CD14-positive monocyte (primary cell): ENCODE measurements around the gene CTSV. TPM values are rescaled to one million over a fixed set of nuclear protein-coding genes. Genes with fewer than 3 reads are reported as not detected.
"Not testable (repeated sequence)": the region's sequence is repeated elsewhere in the genome, so short reads cannot be mapped to it uniquely, and the experiment has no call there.

Experiments used
- DNase-seq, 3 donors: peaks; one replicate each; pipeline ENCODE4 v3.0.0-alpha.2; 2011 to 2022
- H2AFZ ChIP-seq: 2 replicates; pipeline ENCODE4 v1.6.0; 2012; ENCODE audit warnings: mild to moderate bottlenecking, low read depth, low read length, inconsistent platforms; ENCODE audit not compliant: insufficient read depth, poor library complexity, severe bottlenecking
- H3K27ac ChIP-seq, 2 donors: 1 replicate in 1 of 2; 2 replicates in 1 of 2; pipeline ENCODE4 v1.5.1; 2012 to 2013; ENCODE audit warnings: low read length in 2 of 2, control low read depth in 1 of 2, inconsistent platforms in 1 of 2, low read depth in 1 of 2, mild to moderate bottlenecking in 1 of 2
- H3K27me3 ChIP-seq, 2 donors: one replicate each; pipeline versions ENCODE4 v1.6.0 to v1.6.1; 2011 to 2013; ENCODE audit warnings: low read length in 2 of 2; ENCODE audit not compliant: control insufficient read depth in 2 of 2, insufficient read depth in 2 of 2
- H3K36me3 ChIP-seq, 2 donors: replicated peaks in 1 of 2; 1 replicate in 1 of 2; 2 replicates in 1 of 2; pipeline versions ENCODE4 v1.5.1 to v1.6.1; 2012 to 2013; ENCODE audit warnings: low read length in 2 of 2, control low read depth in 1 of 2, inconsistent platforms in 1 of 2, mild to moderate bottlenecking in 1 of 2; ENCODE audit not compliant: insufficient read depth in 2 of 2, control insufficient read depth in 1 of 2
- H3K4me1 ChIP-seq, 2 donors: 1 replicate in 1 of 2; 2 replicates in 1 of 2; pipeline versions ENCODE4 v1.5.1 to v1.6.1; 2012 to 2013; ENCODE audit warnings: low read length in 2 of 2, control low read depth in 1 of 2, inconsistent platforms in 1 of 2, mild to moderate bottlenecking in 1 of 2, moderate library complexity in 1 of 2; ENCODE audit not compliant: insufficient read depth in 2 of 2, control insufficient read depth in 1 of 2
- H3K4me2 ChIP-seq: replicated peaks from 2 replicates; pipeline ENCODE3; 2012; ENCODE audit warnings: low read length, moderate library complexity, mild to moderate bottlenecking; ENCODE audit not compliant: poor library complexity, severe bottlenecking; ENCODE audit errors: extremely low read depth
- H3K4me3 ChIP-seq, 3 experiments: fragments of 200-600 bp in 1 of 3; sonication (generic) in 1 of 3; replicated peaks in 1 of 3; 1 replicate in 2 of 3; 2 replicates in 1 of 3; pipeline ENCODE4 v1.5.1; 2011 to 2013; ENCODE audit warnings: low read length in 3 of 3, mild to moderate bottlenecking in 3 of 3, control low read depth in 2 of 3, low read depth in 2 of 3, inconsistent platforms in 1 of 3, moderate library complexity in 1 of 3
- H3K79me2 ChIP-seq: 2 replicates; pipeline ENCODE4 v1.6.0; 2012; ENCODE audit warnings: mild to moderate bottlenecking, control low read depth, inconsistent platforms, low read length, moderate library complexity; ENCODE audit not compliant: insufficient read depth
- H3K9ac ChIP-seq: 2 replicates; pipeline ENCODE4 v1.6.0; 2017; ENCODE audit warnings: low read length, mild to moderate bottlenecking; ENCODE audit not compliant: insufficient read depth, poor library complexity, severe bottlenecking
- H3K9me3 ChIP-seq, 2 donors: replicated peaks in 1 of 2; 1 replicate in 1 of 2; 2 replicates in 1 of 2; pipeline versions ENCODE4 v1.5.1 to v1.6.1; 2012 to 2013; ENCODE audit warnings: low read length in 2 of 2, control low read depth in 1 of 2; ENCODE audit not compliant: control insufficient read depth in 1 of 2, insufficient read depth in 1 of 2
- H4K20me1 ChIP-seq: 2 replicates; pipeline ENCODE4 v1.6.0; 2012; ENCODE audit warnings: mild to moderate bottlenecking, low read length, control low read depth, moderate library complexity; ENCODE audit not compliant: insufficient read depth
- H3K27ac Mint-ChIP-seq, 7 donors: one replicate each; pipeline ENCODE4 v1.8.0; 2020; ENCODE audit warnings: mild to moderate bottlenecking in 7 of 7, mixed read lengths in 7 of 7, moderate library complexity in 6 of 7, inconsistent platforms in 2 of 7
- H3K27me3 Mint-ChIP-seq, 3 donors: one replicate each; pipeline ENCODE4 v1.8.0; 2021 to 2022; ENCODE audit warnings: low read depth in 3 of 3, mild to moderate bottlenecking in 3 of 3, mixed read lengths in 3 of 3, moderate library complexity in 3 of 3, inconsistent platforms in 1 of 3
- H3K36me3 Mint-ChIP-seq, 2 donors: one replicate each; pipeline ENCODE4 v1.8.0; 2020; ENCODE audit warnings: mixed read lengths in 2 of 2, inconsistent platforms in 1 of 2, mild to moderate bottlenecking in 1 of 2
- H3K4me1 Mint-ChIP-seq: one replicate; pipeline ENCODE4 v1.8.0; 2020; ENCODE audit warnings: mild to moderate bottlenecking, mixed read lengths
- H3K4me3 Mint-ChIP-seq, 2 donors: one replicate each; pipeline ENCODE4 v1.8.0; 2020; ENCODE audit warnings: mild to moderate bottlenecking in 2 of 2, mixed read lengths in 2 of 2, moderate library complexity in 1 of 2
- H3K9me3 Mint-ChIP-seq, 7 donors: one replicate each; pipeline ENCODE4 v1.8.0; 2020 to 2022; ENCODE audit warnings: mixed read lengths in 7 of 7, mild to moderate bottlenecking in 6 of 7, moderate library complexity in 6 of 7, inconsistent platforms in 2 of 7
- WGBS: methylation state at CpG from one replicate; pipeline ENCODE4 v1.1.5; 2013; ENCODE audit warnings: missing lambda C conversion rate; ENCODE audit not compliant: insufficient coverage; 5-methylcytosine and 5-hydroxymethylcytosine counted together
- intact Hi-C, 2 donors: fragments of 100-400 bp; cut with micrococcal nuclease; formaldehyde crosslinking; loops; one replicate each; pipeline versions ENCODE4 v1.15.0 to v1.15.1; 2023
- polyA plus RNA-seq, 3 donors: library from polyadenylated mRNA; depleted of rRNA in 1 of 3; unstranded in 2 of 3; stranded (reverse) in 1 of 3; fragments of 300-500 nt in 2 of 3; fragments of >200 nt in 1 of 3; fragmentation: Illumina TruSeq in 2 of 3; gene quantifications; 1 replicate in 2 of 3; 2 replicates in 1 of 3; pipeline ENCODE4 v1.2.3, GENCODE V29; 2012 to 2021

CTSV gene
- polyA plus RNA-seq, 3 donors = 0.04 TPM; not detected in 2

GRCh38 chr9:96983496-96984122, 55.3 kb downstream of the CTSV start:
- H3K9me3 Mint-ChIP-seq, H3K27ac Mint-ChIP-seq, intact Hi-C loops: not testable (repeated sequence)

More at GRCh38 chr9:96983496-96984122, 55.3 kb downstream of the CTSV start:
- not testable (repeated sequence) for H3K4me2 ChIP-seq, H3K9ac ChIP-seq, H3K27ac ChIP-seq, H2AFZ ChIP-seq, H3K9me3 ChIP-seq, H3K4me3 ChIP-seq, H3K4me1 Mint-ChIP-seq, H3K4me3 Mint-ChIP-seq, H3K4me1 ChIP-seq, H3K27me3 Mint-ChIP-seq, H3K27me3 ChIP-seq, H3K36me3 ChIP-seq, DNase-seq
- WGBS = no CpG with 5 or more reads among the region's 7 CpGs
- H4K20me1 ChIP-seq = peaks cover 51% of the 10 kb centered on the region
- H3K36me3 Mint-ChIP-seq = peaks cover 0 to 12% of the 10 kb centered on the region in 2 donors
- H3K79me2 ChIP-seq = peaks cover 82% of the 10 kb centered on the region

Other genes with a start within 250 kb of the CTSV start
- 1 to 10 TPM; 1.1 to 1.3 (median 1.1) TPM for gene ZNF782, start 184.6 kb downstream of the CTSV start, polyA plus RNA-seq
- gene NUTM2G, start 110.3 kb downstream of the CTSV start, polyA plus RNA-seq = not detected